ENCODE results near the gene SPR. TPM values are rescaled to one million over a fixed set of nuclear protein-coding genes. Genes with fewer than 3 reads are reported as not detected.

The SPR gene
- total RNA-seq, 1 donor from 2014 or later: 46.2 TPM

DNA sequence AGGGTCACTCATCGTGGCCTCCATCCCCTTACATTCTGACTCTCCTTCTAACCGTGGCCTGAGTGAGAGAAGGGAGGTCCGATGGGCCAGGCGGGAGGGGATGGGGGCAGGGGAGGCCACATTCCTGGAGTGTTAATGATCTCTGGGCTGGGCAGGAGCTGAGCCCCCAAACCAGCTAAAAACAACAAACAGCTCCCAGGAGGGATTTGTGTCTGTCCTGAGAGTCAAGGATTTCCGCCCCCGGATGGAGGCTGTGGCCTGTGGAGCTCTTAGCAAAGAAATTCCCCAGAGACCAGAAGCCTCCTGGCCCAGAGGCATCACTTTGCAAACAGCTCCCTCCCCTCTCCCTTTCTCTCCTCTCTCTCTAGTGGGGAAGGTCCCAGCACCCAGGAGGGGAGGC, 53.6 kb downstream of the SPR start:
- DNase-seq: no peak
- H3K27me3 ChIP-seq (ENCODE audit: low read depth): no peaks in the 10 kb centered on the region
- ATAC-seq: no peak
- TF ChIP-seq, protein P1, sequence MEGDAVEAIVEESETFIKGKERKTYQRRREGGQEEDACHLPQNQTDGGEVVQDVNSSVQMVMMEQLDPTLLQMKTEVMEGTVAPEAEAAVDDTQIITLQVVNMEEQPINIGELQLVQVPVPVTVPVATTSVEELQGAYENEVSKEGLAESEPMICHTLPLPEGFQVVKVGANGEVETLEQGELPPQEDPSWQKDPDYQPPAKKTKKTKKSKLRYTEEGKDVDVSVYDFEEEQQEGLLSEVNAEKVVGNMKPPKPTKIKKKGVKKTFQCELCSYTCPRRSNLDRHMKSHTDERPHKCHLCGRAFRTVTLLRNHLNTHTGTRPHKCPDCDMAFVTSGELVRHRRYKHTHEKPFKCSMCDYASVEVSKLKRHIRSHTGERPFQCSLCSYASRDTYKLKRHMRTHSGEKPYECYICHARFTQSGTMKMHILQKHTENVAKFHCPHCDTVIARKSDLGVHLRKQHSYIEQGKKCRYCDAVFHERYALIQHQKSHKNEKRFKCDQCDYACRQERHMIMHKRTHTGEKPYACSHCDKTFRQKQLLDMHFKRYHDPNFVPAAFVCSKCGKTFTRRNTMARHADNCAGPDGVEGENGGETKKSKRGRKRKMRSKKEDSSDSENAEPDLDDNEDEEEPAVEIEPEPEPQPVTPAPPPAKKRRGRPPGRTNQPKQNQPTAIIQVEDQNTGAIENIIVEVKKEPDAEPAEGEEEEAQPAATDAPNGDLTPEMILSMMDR (IDR thresholded peaks at IDR 0.05): no peak
- H3K27ac ChIP-seq: no peak overlapping the region
- no peaks in the 10 kb centered on the region for H3K4me1 ChIP-seq
- no peaks in the 10 kb centered on the region for H3K36me3 ChIP-seq
- no peaks in the 10 kb centered on the region for H3K9me3 ChIP-seq
- intact Hi-C loops (cut with DNase I): no loop called here
- no peak overlapping the region for H3K4me3 ChIP-seq

Other genes starting within 250 kb of the SPR start
- 33.0 TPM for gene EXOC6B, start 61.4 kb upstream of the SPR start, total RNA-seq
- not detected for gene EMX1, start 30.1 kb downstream of the SPR start, total RNA-seq
- 15.4 TPM for gene SFXN5, start 184.3 kb downstream of the SPR start, total RNA-seq
- 20.6 TPM for gene RAB11FIP5, start 225.5 kb downstream of the SPR start, total RNA-seq

All from lower lobe of right lung (tissue), 2 donors.